ENCODE results near the gene SLC22A5. TPM values are rescaled to one million over a fixed set of nuclear protein-coding genes. Genes with fewer than 3 reads are reported as not detected.
A peak's percentile ranks its signal among the peaks of the same experiment; 100 is the strongest.

Gene SLC22A5
- total RNA-seq, 1 donor = 6.5 TPM

GRCh38 chr5:132417010-132417439 is 47.5 kb downstream of the SLC22A5 start:
- H3K4me3 ChIP-seq (ENCODE audit: low read depth, low read length) = no peak overlapping the region
- DNase-seq (ENCODE audit: low read depth) = peak; percentile 28
- TF ChIP-seq CTCF (IDR thresholded peaks at IDR 0.05; ENCODE audit: insufficient read depth, low read length) = no peak

GRCh38 chr5:132417461-132417860 is 48.0 kb downstream of the SLC22A5 start:
- no peak for TF ChIP-seq CTCF (IDR thresholded peaks at IDR 0.05; ENCODE audit: insufficient read depth, low read length)

GRCh38 chr5:132417889-132418485 is 48.5 kb downstream of the SLC22A5 start:
- TF ChIP-seq CTCF (IDR thresholded peaks at IDR 0.05; ENCODE audit: insufficient read depth, low read length) = no peak
- no peak overlapping the region for H3K4me3 ChIP-seq (ENCODE audit: low read depth, low read length)
- no peak for DNase-seq (ENCODE audit: low read depth)

More at GRCh38 chr5:132417461-132417860, 48.0 kb downstream of the SLC22A5 start:
- H3K4me3 ChIP-seq (ENCODE audit: low read depth, low read length) = no peak overlapping the region
- no peak for DNase-seq (ENCODE audit: low read depth)

- TF ChIP-seq CTCF (IDR thresholded peaks at IDR 0.05; ENCODE audit: insufficient read depth, low read length) = no peak
- DNase-seq (ENCODE audit: low read depth) = peak; percentile 51
- no peak overlapping the region for H3K4me3 ChIP-seq (ENCODE audit: low read depth, low read length)
These were observed 49.4 kb downstream of the SLC22A5 start for GRCh38 chr5:132418881-132419280.

GRCh38 chr5:132419502-132420468 is 50.3 kb downstream of the SLC22A5 start:
- H3K4me3 ChIP-seq (ENCODE audit: low read depth, low read length) = no peak overlapping the region
- peak; percentile 80 for TF ChIP-seq CTCF (IDR thresholded peaks at IDR 0.05; ENCODE audit: insufficient read depth, low read length)
- DNase-seq (ENCODE audit: low read depth) = peak; percentile 75

GRCh38 chr5:132420706-132421272 is 51.3 kb downstream of the SLC22A5 start:
- H3K4me3 ChIP-seq (ENCODE audit: low read depth, low read length) = no peak overlapping the region
- DNase-seq (ENCODE audit: low read depth) = no peak
- no peak for TF ChIP-seq CTCF (IDR thresholded peaks at IDR 0.05; ENCODE audit: insufficient read depth, low read length)

Measured in fibroblast of the aortic adventitia (primary cell).